Ascending aorta (tissue), 2 donors: ENCODE measurements around the gene KHNYN. TPM values are rescaled to one million over a fixed set of nuclear protein-coding genes. Genes with fewer than 3 reads are reported as not detected.

Experiments used
- DNase-seq, 2 donors: peaks; one replicate each; pipeline ENCODE4 v3.0.0-alpha.2; 2019; ENCODE audit warnings: low spot score in 2 of 2
- H3K27ac ChIP-seq, 2 donors: fragments of 200-600 bp; sonication (generic); one replicate each; pipeline ENCODE4 v1.5.1; 2016 to 2017; ENCODE audit warnings: mild to moderate bottlenecking in 1 of 2
- H3K27me3 ChIP-seq: fragments of 200-600 bp; sonication (generic); one replicate; pipeline ENCODE4 v1.5.1; 2017
- H3K36me3 ChIP-seq, 2 donors: fragments of 200-600 bp; sonication (generic); one replicate each; pipeline ENCODE4 v1.5.1; 2016
- H3K4me1 ChIP-seq, 2 donors: fragments of 200-600 bp; sonication (generic); one replicate each; pipeline ENCODE4 v1.5.1; 2016 to 2017; ENCODE audit warnings: mild to moderate bottlenecking in 1 of 2
- H3K4me3 ChIP-seq, 2 donors: fragments of 200-600 bp; sonication (generic); one replicate each; pipeline ENCODE4 v1.5.1; 2016 to 2017; ENCODE audit warnings: mild to moderate bottlenecking in 1 of 2
- H3K9me3 ChIP-seq, 2 donors: fragments of 200-600 bp; sonication (generic); one replicate each; pipeline ENCODE4 v1.5.1; 2016
- intact Hi-C: fragments of 100-400 bp; cut with DNase I; formaldehyde crosslinking; loops from one replicate; pipeline ENCODE4 v1.15.1; 2023
- total RNA-seq: library from RNA; depleted of rRNA; stranded (reverse); fragments of >200 nt; gene quantifications from one replicate; pipeline ENCODE4 v1.1.0, GENCODE V29; 2016
- TF ChIP-seq, protein P1 (sequence below), 3 experiments: fragments of 200-600 bp in 2 of 3; fragments of 450-650 bp in 1 of 3; sonication (generic) in 2 of 3; IDR thresholded peaks; one replicate each; pipeline ENCODE4 v1.5.1; 2016 to 2019; ENCODE audit warnings: antibody characterized with exemption in 3 of 3, mild to moderate bottlenecking in 1 of 3, moderate library complexity in 1 of 3

The KHNYN gene
- total RNA-seq, 1 donor from 2014 or later: 70.4 TPM

DNA sequence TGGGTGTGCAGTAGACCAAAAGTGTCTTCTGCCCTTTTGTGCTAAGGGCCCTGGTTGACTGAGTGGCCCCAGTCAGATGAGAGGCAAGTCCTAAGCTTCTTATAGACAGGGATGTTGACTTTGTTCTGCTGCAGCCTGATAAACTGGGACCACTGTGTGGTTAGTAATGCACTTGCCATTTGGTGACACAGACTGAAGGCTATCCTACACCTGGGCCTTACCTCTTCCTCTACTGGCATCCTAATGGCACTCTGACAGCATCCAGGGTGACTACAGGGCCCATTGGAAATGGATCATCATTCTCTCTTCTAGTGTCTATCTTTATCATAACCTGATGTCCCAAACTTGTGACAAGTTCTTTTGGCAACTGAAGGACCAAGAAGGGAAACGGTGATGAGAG, 9.5 kb downstream of the KHNYN start:
- peaks cover 42 to 58% of the 10 kb centered on the region in 2 donors for H3K36me3 ChIP-seq
- peaks cover 0 to 23% of the 10 kb centered on the region in 2 donors for H3K4me1 ChIP-seq
- no peaks in the 10 kb centered on the region for H3K9me3 ChIP-seq
- intact Hi-C loops: loop anchor here (10.0 kb wide), 1 partner anchor 1074 kb away; the partner anchor contains the start of gene EFS
- DNase-seq: no peak
- TF ChIP-seq, protein P1, sequence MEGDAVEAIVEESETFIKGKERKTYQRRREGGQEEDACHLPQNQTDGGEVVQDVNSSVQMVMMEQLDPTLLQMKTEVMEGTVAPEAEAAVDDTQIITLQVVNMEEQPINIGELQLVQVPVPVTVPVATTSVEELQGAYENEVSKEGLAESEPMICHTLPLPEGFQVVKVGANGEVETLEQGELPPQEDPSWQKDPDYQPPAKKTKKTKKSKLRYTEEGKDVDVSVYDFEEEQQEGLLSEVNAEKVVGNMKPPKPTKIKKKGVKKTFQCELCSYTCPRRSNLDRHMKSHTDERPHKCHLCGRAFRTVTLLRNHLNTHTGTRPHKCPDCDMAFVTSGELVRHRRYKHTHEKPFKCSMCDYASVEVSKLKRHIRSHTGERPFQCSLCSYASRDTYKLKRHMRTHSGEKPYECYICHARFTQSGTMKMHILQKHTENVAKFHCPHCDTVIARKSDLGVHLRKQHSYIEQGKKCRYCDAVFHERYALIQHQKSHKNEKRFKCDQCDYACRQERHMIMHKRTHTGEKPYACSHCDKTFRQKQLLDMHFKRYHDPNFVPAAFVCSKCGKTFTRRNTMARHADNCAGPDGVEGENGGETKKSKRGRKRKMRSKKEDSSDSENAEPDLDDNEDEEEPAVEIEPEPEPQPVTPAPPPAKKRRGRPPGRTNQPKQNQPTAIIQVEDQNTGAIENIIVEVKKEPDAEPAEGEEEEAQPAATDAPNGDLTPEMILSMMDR (IDR thresholded peaks at IDR 0.05): no peak
- no peak overlapping the region for H3K4me3 ChIP-seq
- no peaks in the 10 kb centered on the region for H3K27me3 ChIP-seq
- H3K27ac ChIP-seq: no peak overlapping the region

DNA sequence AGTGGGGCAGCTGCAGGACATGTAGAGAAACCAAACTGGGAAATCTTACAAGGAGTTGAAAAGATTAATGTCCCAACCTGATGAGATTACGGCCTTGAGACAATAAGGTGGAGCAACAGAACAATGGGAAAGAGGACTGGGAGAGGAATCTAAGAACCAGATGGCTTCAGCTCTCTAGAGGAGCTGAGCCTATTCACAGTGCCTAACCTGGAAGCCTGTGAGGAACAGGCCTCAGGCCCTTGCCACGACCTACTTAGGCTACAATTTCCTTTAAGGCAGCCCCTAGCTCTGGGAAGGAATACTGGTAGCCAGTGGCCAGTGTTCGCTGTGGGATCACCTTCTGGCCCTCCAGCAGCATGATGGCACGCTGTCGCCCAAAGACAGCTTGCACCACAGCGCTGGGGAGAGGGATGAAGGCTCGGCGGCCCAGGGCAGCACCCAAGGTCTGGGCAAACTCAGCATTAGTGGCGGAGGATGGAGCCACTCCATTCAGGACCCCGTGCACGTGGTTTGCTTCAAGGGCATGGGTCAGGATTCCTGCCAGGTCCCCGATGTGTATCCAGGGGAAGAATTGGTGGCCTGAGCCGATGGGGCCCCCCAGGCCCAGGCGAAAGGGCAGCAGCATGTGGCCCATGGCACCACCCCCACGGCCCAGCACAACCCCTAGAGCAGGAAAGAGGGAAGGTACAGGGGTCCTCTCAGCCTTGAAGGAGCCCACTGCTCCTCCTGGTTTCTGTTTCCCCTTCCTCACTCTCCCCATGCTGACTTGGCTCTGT, 10.3 kb downstream of the KHNYN start:
- intact Hi-C loops: loop anchor here (10.0 kb wide), 1 partner anchor 1075 kb away; the partner anchor contains the start of gene EFS
- Histone ChIP-seq H3K36me3 (peaks cover 40 to 52% of the 10 kb centered on the region in 2 donors), H3K27me3 (no peaks in the 10 kb centered on the region), H3K4me1 (peaks cover 0 to 23% of the 10 kb centered on the region in 2 donors), H3K27ac (peak overlapping the region; percentile 24 to 38), H3K4me3 (no peak overlapping the region), H3K9me3 (no peaks in the 10 kb centered on the region)
- no peak for DNase-seq
- TF ChIP-seq, protein P1 (IDR thresholded peaks at IDR 0.05): no peak

DNA sequence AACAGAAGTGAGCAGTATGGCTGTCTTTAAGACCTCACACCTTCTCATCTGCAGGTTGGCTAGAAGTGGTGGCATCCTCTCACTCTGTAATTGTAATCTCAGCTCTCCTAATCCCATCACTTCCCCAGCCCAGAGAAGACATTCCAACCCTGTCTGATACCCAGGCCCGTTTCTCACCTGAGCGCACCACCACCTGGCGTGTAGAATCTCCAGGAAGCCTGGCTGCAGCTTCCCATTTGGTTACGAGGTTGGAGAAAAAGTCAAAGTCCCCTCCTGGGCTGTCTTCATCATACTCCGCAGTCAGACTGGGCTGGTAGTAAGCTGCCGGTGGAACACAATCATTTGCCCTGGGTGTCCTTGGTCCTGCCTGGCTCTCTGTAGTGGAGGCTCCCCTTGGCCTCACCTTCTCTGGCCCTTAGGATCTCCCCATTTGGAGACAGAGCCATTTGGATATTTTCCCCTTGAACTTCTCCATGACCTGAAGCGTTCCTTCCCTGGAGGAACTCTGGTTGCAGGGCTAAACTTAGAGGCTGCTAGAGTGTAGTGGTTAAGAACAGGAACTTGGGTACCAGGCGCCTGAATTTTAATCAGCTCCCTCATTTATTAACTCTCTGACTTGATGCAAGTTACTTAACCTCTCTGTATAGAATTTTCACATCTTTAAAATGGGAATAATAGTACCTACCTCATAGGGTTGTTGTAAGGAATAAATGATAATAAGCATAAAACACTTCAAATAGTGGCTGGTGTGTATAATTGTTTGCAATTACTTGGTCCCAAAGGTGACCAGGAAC, 11.0 kb downstream of the KHNYN start:
- peaks cover 0 to 23% of the 10 kb centered on the region in 2 donors for H3K4me1 ChIP-seq
- peak overlapping the region; percentile 100 for H3K27ac ChIP-seq
- no peak for DNase-seq
- no peaks in the 10 kb centered on the region for H3K27me3 ChIP-seq
- H3K4me3 ChIP-seq: no peak overlapping the region
- no peaks in the 10 kb centered on the region for H3K9me3 ChIP-seq
- peaks cover 39 to 50% of the 10 kb centered on the region in 2 donors for H3K36me3 ChIP-seq
- intact Hi-C loops: no loop called here
- TF ChIP-seq, protein P1 (IDR thresholded peaks at IDR 0.05): no peak

DNA sequence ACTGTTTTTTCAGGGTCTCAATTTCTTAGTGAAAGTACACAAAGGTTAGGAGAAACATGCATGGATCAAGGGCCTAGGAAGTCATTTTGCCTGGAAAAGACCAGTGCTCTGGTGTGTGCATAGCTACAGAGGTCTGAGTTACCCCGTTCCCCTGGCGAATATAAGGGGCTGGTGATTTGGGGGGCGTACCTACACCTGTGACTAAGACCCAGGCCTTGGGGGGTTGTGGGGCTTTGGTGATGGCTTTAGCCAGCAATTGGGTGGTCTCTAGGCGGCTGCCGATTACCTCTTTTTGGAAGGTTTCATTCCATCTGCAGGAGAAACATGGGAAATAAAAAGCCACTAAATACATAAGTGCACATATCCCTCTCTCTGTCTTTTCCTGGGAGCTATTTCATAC, 11.7 kb downstream of the KHNYN start:
- intact Hi-C loops: no loop called here
- peak overlapping the region; percentile 84 to 86 for H3K4me3 ChIP-seq
- peak overlapping the region; percentile 100 for H3K27ac ChIP-seq
- TF ChIP-seq, protein P1 (IDR thresholded peaks at IDR 0.05): no peak
- peaks cover 33 to 44% of the 10 kb centered on the region in 2 donors for H3K36me3 ChIP-seq
- no peaks in the 10 kb centered on the region for H3K9me3 ChIP-seq
- H3K27me3 ChIP-seq: no peaks in the 10 kb centered on the region
- no peak for DNase-seq
- H3K4me1 ChIP-seq: peaks cover 0 to 21% of the 10 kb centered on the region in 2 donors

DNA sequence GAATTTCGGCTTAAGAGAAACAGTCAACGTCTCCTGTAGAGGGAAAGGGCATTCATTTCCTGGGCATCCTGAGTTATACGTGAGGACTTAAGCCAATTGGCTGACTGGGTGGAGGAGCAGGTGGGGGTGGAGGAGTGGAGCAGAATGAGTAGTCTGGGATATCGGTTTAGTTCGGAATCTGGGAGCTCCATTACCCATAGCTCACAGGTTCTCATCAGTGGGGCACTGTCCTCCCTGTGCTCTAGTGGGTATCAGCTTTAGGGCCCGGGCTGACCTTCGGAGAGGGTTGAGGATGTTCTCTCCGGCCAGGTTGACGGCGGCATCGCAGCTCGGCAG, 12.1 kb downstream of the KHNYN start:
- peak overlapping the region; percentile 84 to 86 for H3K4me3 ChIP-seq
- peaks cover 0 to 19% of the 10 kb centered on the region in 2 donors for H3K4me1 ChIP-seq
- H3K27ac ChIP-seq: peak overlapping the region; percentile 100
- intact Hi-C loops: loop anchor here (1.0 to 2.0 kb wide), 3 partner anchors 13 to 327 kb away; partner anchors contain the start of genes CBLN3, DCAF11, KHNYN and NRL
- peaks cover 31 to 41% of the 10 kb centered on the region in 2 donors for H3K36me3 ChIP-seq
- TF ChIP-seq, protein P1 (IDR thresholded peaks at IDR 0.05): no peak
- no peaks in the 10 kb centered on the region for H3K27me3 ChIP-seq
- DNase-seq: no peak
- no peaks in the 10 kb centered on the region for H3K9me3 ChIP-seq
